ENCODE results near the gene ACAP3.

- TF ChIP-seq CTCF (IDR thresholded peaks at IDR 0.05): no peak
- TF ChIP-seq POLR2AphosphoS5 (IDR thresholded peaks at IDR 0.05; ENCODE audit: low read depth, low read length): no peak
Observed at GRCh38 chr1:1342061-1342562, 34.4 kb upstream of the ACAP3 start.

All from Panc1 (cell line).